HEK293 (cell line): ENCODE data around the gene P4HA1.

Experiments used
- ATF2 ChIP-seq: fragments of 450-650 bp; formaldehyde crosslinking; IDR thresholded peaks from 2 replicates; pipeline ENCODE4 v1.5.1; 2016; ENCODE audit warnings: missing biosample characterization, missing genetic modification characterization, low read depth
- GFI1B ChIP-seq: fragments of 450-650 bp; formaldehyde crosslinking; IDR thresholded peaks from 2 replicates; pipeline ENCODE4 v1.5.1; 2016; ENCODE audit warnings: missing biosample characterization, missing genetic modification characterization
- KLF7 ChIP-seq: fragments of 450-650 bp; formaldehyde crosslinking; IDR thresholded peaks from 2 replicates; pipeline ENCODE4 v1.5.1; 2016; ENCODE audit warnings: missing biosample characterization, missing genetic modification characterization, borderline replicate concordance
- PRDM2 ChIP-seq: fragments of 450-650 bp; formaldehyde crosslinking; IDR thresholded peaks from 2 replicates; pipeline ENCODE4 v1.5.1; 2016; ENCODE audit warnings: missing biosample characterization, missing genetic modification characterization, borderline replicate concordance
- SCRT2 ChIP-seq: fragments of 450-650 bp; formaldehyde crosslinking; IDR thresholded peaks from 2 replicates; pipeline ENCODE4 v1.5.1; 2016; ENCODE audit warnings: missing biosample characterization, missing genetic modification characterization
- WT1 ChIP-seq: fragments of 450-650 bp; formaldehyde crosslinking; IDR thresholded peaks from 2 replicates; pipeline ENCODE4 v1.5.1; 2016; ENCODE audit warnings: missing biosample characterization, missing genetic modification characterization
- YY1 ChIP-seq: fragments of 450-650 bp; formaldehyde crosslinking; IDR thresholded peaks from 2 replicates; pipeline ENCODE4 v1.5.1; 2018; ENCODE audit warnings: missing biosample characterization, missing genetic modification characterization
- ZNF184 ChIP-seq: fragments of 450-650 bp; IDR thresholded peaks from 2 replicates; pipeline ENCODE4 v1.5.1; 2018; ENCODE audit warnings: missing biosample characterization, mild to moderate bottlenecking, missing genetic modification characterization
- ZNF19 ChIP-seq: fragments of 450-650 bp; formaldehyde crosslinking; IDR thresholded peaks from 2 replicates; pipeline ENCODE4; 2016; ENCODE audit warnings: missing biosample characterization, missing genetic modification characterization, low read depth
- ZNF274 ChIP-seq, 2 experiments: fragments of 200-500 bp in 1 of 2; fragments of 450-650 bp in 1 of 2; sonication (Bioruptor generic) in 1 of 2; formaldehyde crosslinking in 1 of 2; IDR thresholded peaks; 2 replicates each; pipeline versions ENCODE4 v1.5.1 to v1.6.1; 2014 to 2016; ENCODE audit warnings: borderline replicate concordance in 1 of 2, inconsistent platforms in 1 of 2, low read length in 1 of 2, missing biosample characterization in 1 of 2, missing genetic modification characterization in 1 of 2
- ZNF292 ChIP-seq: fragments of 450-650 bp; formaldehyde crosslinking; IDR thresholded peaks from 2 replicates; pipeline ENCODE4 v1.5.1; 2016; ENCODE audit warnings: low read depth, missing biosample characterization, missing genetic modification characterization, borderline replicate concordance
- ZNF335 ChIP-seq: fragments of 450-650 bp; formaldehyde crosslinking; conservative IDR thresholded peaks from 2 replicates; pipeline ENCODE4 v1.5.1; 2016; ENCODE audit warnings: missing biosample characterization, missing genetic modification characterization
- ZNF350 ChIP-seq: fragments of 450-650 bp; formaldehyde crosslinking; IDR thresholded peaks from 2 replicates; pipeline ENCODE4 v1.5.0; 2017; ENCODE audit warnings: missing biosample characterization, mild to moderate bottlenecking, missing genetic modification characterization
- ZNF394 ChIP-seq: fragments of 450-650 bp; formaldehyde crosslinking; IDR thresholded peaks from 2 replicates; pipeline ENCODE4 v1.5.1; 2016; ENCODE audit warnings: missing biosample characterization, missing genetic modification characterization, mild to moderate bottlenecking, moderate library complexity, borderline replicate concordance
- ZNF423 ChIP-seq: fragments of 450-650 bp; formaldehyde crosslinking; IDR thresholded peaks from 2 replicates; pipeline ENCODE4 v1.5.1; 2016; ENCODE audit warnings: missing biosample characterization, missing genetic modification characterization
- ZNF501 ChIP-seq: fragments of 450-650 bp; formaldehyde crosslinking; IDR thresholded peaks from 2 replicates; pipeline ENCODE4 v1.5.1; 2016; ENCODE audit warnings: missing biosample characterization, missing genetic modification characterization
- ZNF623 ChIP-seq: fragments of 450-650 bp; formaldehyde crosslinking; IDR thresholded peaks from 2 replicates; pipeline ENCODE4 v1.5.1; 2016; ENCODE audit warnings: missing biosample characterization, missing genetic modification characterization
- ZNF639 ChIP-seq: fragments of 450-650 bp; formaldehyde crosslinking; IDR thresholded peaks from 2 replicates; pipeline ENCODE4 v1.5.1; 2016; ENCODE audit warnings: missing biosample characterization, missing genetic modification characterization
- ZNF645 ChIP-seq: fragments of 450-650 bp; formaldehyde crosslinking; IDR thresholded peaks from 2 replicates; pipeline ENCODE4; 2016; ENCODE audit warnings: missing biosample characterization, missing genetic modification characterization
- ZNF768 ChIP-seq: fragments of 450-650 bp; formaldehyde crosslinking; IDR thresholded peaks from 2 replicates; pipeline ENCODE4 v1.5.1; 2018; ENCODE audit warnings: missing biosample characterization, mild to moderate bottlenecking, missing genetic modification characterization
- ZNF792 ChIP-seq: fragments of 450-650 bp; formaldehyde crosslinking; IDR thresholded peaks from 2 replicates; pipeline ENCODE4 v1.5.1; 2016; ENCODE audit warnings: missing biosample characterization, missing genetic modification characterization
- TF ChIP-seq, protein P1 (sequence below): fragments of 450-650 bp; formaldehyde crosslinking; IDR thresholded peaks from 2 replicates; pipeline ENCODE4 v1.5.1; 2017; ENCODE audit warnings: missing biosample characterization, missing genetic modification characterization
- TF ChIP-seq, protein P2 (sequence below): fragments of 450-650 bp; formaldehyde crosslinking; IDR thresholded peaks from 2 replicates; pipeline ENCODE4 v1.5.1; 2017; ENCODE audit warnings: missing biosample characterization, mild to moderate bottlenecking, missing genetic modification characterization, moderate library complexity
- TF ChIP-seq, protein P3 (sequence below): fragments of 450-650 bp; formaldehyde crosslinking; IDR thresholded peaks from 2 replicates; pipeline ENCODE4 v1.5.1; 2016; ENCODE audit warnings: missing biosample characterization, missing genetic modification characterization

P4HA1 gene

GRCh38 chr10:73110345-73110849 lies 13.7 kb upstream of the P4HA1 start, which contains the start of gene NUDT13 (continued):
- TF ChIP-seq, protein P1, sequence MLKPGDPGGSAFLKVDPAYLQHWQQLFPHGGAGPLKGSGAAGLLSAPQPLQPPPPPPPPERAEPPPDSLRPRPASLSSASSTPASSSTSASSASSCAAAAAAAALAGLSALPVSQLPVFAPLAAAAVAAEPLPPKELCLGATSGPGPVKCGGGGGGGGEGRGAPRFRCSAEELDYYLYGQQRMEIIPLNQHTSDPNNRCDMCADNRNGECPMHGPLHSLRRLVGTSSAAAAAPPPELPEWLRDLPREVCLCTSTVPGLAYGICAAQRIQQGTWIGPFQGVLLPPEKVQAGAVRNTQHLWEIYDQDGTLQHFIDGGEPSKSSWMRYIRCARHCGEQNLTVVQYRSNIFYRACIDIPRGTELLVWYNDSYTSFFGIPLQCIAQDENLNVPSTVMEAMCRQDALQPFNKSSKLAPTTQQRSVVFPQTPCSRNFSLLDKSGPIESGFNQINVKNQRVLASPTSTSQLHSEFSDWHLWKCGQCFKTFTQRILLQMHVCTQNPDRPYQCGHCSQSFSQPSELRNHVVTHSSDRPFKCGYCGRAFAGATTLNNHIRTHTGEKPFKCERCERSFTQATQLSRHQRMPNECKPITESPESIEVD = no peak
- TF ChIP-seq ZNF350 (tag by site-specific recombination) (no peak), ZNF184 (tag by site-specific recombination) (no peak), ZNF792 (tag by site-specific recombination) (no peak), SCRT2 (tag by site-specific recombination) (no peak), ZNF639 (no peak; the same call in 1 of the 2 replicates), GFI1B (no peak), ZNF623 (no peak; the same call in 1 of the 2 replicates), WT1 (tag by site-specific recombination) (no peak), ZNF501 (tag by site-specific recombination) (no peak), ZNF19 (tag by site-specific recombination) (no peak), ATF2 (tag by site-specific recombination) (no peak), KLF7 (tag by site-specific recombination) (no peak), ZNF768 (0 out of 2 replicates have a peak, but pooled peaks have one; percentile 30), PRDM2 (tag by site-specific recombination) (no peak), ZNF645 (no peak), ZNF274 (IDR thresholded peaks at IDR 0.05; ENCODE audit: low read length) (no peak), ZNF274 (tag by site-specific recombination; IDR thresholded peaks at IDR 0.05; ENCODE audit: borderline replicate concordance) (no peak), YY1 (tag by site-specific recombination) (peak; percentile 73; the same call in 1 of the 2 replicates), ZNF292 (no peak), ZNF335 (peak; percentile 76), ZNF394 (tag by site-specific recombination) (peak; percentile 28; the same call in 1 of the 2 replicates), ZNF423 (no peak)
- TF ChIP-seq, protein P2, sequence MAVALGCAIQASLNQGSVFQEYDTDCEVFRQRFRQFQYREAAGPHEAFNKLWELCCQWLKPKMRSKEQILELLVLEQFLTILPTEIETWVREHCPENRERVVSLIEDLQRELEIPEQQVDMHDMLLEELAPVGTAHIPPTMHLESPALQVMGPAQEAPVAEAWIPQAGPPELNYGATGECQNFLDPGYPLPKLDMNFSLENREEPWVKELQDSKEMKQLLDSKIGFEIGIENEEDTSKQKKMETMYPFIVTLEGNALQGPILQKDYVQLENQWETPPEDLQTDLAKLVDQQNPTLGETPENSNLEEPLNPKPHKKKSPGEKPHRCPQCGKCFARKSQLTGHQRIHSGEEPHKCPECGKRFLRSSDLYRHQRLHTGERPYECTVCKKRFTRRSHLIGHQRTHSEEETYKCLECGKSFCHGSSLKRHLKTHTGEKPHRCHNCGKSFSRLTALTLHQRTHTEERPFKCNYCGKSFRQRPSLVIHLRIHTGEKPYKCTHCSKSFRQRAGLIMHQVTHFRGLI (tag by site-specific recombination) = no peak
- TF ChIP-seq, protein P3, sequence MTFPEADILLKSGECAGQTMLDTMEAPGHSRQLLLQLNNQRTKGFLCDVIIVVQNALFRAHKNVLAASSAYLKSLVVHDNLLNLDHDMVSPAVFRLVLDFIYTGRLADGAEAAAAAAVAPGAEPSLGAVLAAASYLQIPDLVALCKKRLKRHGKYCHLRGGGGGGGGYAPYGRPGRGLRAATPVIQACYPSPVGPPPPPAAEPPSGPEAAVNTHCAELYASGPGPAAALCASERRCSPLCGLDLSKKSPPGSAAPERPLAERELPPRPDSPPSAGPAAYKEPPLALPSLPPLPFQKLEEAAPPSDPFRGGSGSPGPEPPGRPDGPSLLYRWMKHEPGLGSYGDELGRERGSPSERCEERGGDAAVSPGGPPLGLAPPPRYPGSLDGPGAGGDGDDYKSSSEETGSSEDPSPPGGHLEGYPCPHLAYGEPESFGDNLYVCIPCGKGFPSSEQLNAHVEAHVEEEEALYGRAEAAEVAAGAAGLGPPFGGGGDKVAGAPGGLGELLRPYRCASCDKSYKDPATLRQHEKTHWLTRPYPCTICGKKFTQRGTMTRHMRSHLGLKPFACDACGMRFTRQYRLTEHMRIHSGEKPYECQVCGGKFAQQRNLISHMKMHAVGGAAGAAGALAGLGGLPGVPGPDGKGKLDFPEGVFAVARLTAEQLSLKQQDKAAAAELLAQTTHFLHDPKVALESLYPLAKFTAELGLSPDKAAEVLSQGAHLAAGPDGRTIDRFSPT (tag by site-specific recombination) = no peak
